ENCODE data around the gene TMEM140. TPM values are rescaled to one million over a fixed set of nuclear protein-coding genes. Genes with fewer than 3 reads are reported as not detected.

TMEM140 gene
- total and polyA plus RNA-seq, 9 of the 15 experiments (the other 6 are each of a cell fraction or from before 2014, with no cell fraction given) = 0.03 to 0.82 (median 0.23) TPM

DNA sequence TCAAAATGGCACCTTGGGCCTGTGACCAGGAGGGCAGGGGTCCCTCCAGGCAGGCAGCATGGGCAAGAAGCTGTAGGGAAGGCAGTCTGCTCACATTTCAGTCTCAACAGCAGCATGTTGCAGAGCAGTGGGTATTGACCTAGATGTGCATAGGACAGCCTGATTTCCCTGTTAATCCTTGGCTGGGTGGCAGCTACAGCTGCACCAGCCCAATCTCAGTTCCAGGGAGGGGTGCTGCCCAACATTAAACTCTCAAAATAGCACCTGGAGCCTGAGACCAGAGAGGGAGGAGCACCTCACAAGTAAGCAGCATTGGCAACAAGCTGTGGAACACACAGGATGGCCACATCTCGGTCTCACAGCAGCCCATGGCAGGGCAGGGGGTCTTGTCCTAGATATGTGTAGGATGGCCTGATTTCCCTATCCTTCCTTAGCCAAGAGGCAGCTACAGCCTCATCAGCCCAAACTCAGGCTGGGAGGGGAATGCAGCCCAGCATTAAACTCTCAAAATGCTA lies 10.3 kb downstream of the TMEM140 start:
- FAIRE-seq (no peak), DNase-seq (ENCODE audit: extremely low read depth in 1 of 4, low spot score in 3 of 4) (peak in 1 of 4 experiments; percentile 2), ATAC-seq (no peak)
- 100% methylated on average over 1 of the region's 1 CpG for WGBS (ENCODE audit: insufficient coverage, low coverage, missing lambda C conversion rate)
- in situ Hi-C loops (cut with MboI) (no loop called here), intact Hi-C loops (cut with micrococcal nuclease) (no loop called here)
- no TSS peak for BruUV-seq (replicated peaks)
- Histone ChIP-seq H4K20me1 (replicated peaks; ENCODE audit: control insufficient read depth, insufficient read depth, low read length) (no peaks in the 10 kb centered on the region), H3K27ac (ENCODE audit: extremely low read depth, low read depth, low read length) (no peak overlapping the region), H3K4me3 (no peak overlapping the region), H3K9ac (ENCODE audit: insufficient read depth in 1 of 2, low read depth in 2 of 2, low read length in 2 of 2) (no peak overlapping the region), H3K4me2 (ENCODE audit: insufficient read depth, low read length) (no peak overlapping the region), H3K36me3 (ENCODE audit: control insufficient read depth, insufficient read depth, low read length) (peaks cover 5% of the 10 kb centered on the region; the same call in 2 of the 3 replicates), H3K27me3 (ENCODE audit: control insufficient read depth in 2 of 2, insufficient read depth in 2 of 2, low read length in 2 of 2) (no peaks in the 10 kb centered on the region), H3K79me2 (ENCODE audit: control insufficient read depth, insufficient read depth, low read length) (no peaks in the 10 kb centered on the region), H2AFZ (ENCODE audit: low read depth, low read length) (no peak overlapping the region), H3K9me1 (ENCODE audit: control insufficient read depth, insufficient read depth, low read length) (no peaks in the 10 kb centered on the region), H3K9me3 (replicated peaks; ENCODE audit: control insufficient read depth, insufficient read depth, low read depth, low read length) (peaks cover 42% of the 10 kb centered on the region), H3K4me1 (replicated peaks in 1 of 2; ENCODE audit: control insufficient read depth in 2 of 2, insufficient read depth in 2 of 2, low read length in 2 of 2) (peaks cover 8 to 27% of the 10 kb centered on the region in 2 experiments)
- CTCF ChIA-PET (ENCODE audit: low intra/inter-chr PET ratio) = no interaction called here
- POLR2A ChIA-PET = interaction anchor here (0.7 to 1.8 kb wide), 3 partner anchors 10 to 211 kb away, joined by 3 to 9 read pairs (median 4); partner anchors contain the start of gene TMEM140
- TF ChIP-seq HDAC2 (IDR thresholded peaks at IDR 0.05) (no peak), TRIM25 (IDR thresholded peaks at IDR 0.05; ENCODE audit: borderline replicate concordance) (no peak), TFAM (CRISPR knock-in tag; conservative IDR thresholded peaks at IDR 0.05) (no peak), SRSF3 (IDR thresholded peaks at IDR 0.05; ENCODE audit: insufficient read depth, low read length) (no peak), CCNT2 (IDR thresholded peaks at IDR 0.05; ENCODE audit: borderline replicate concordance, extremely low read depth, insufficient read length, low read depth, low read length) (no peak), HEY1 (CRISPR knock-in tag; IDR thresholded peaks at IDR 0.05; ENCODE audit: borderline replicate concordance) (no peak), PHF8 (IDR thresholded peaks at IDR 0.05; ENCODE audit: borderline replicate concordance, low read length) (peak; percentile 11; the same call in 1 of the 2 replicates), IRF2 (CRISPR knock-in tag; IDR thresholded peaks at IDR 0.05) (0 out of 2 replicates have a peak, but pooled peaks have one; percentile 39), POLR2B (IDR thresholded peaks at IDR 0.05; ENCODE audit: low read depth, partially characterized antibody) (no peak), FOS (IDR thresholded peaks at IDR 0.05; ENCODE audit: extremely low read depth, insufficient read length) (no peak)
- TF ChIP-seq, protein P1, sequence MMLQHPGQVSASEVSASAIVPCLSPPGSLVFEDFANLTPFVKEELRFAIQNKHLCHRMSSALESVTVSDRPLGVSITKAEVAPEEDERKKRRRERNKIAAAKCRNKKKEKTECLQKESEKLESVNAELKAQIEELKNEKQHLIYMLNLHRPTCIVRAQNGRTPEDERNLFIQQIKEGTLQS (IDR thresholded peaks at IDR 0.05) = no peak
- TF ChIP-seq, protein P1 (CRISPR knock-in tag; conservative IDR thresholded peaks at IDR 0.05) = no peak

Measured in K562 (cell line).